Measurements from ENCODE around the gene GPATCH3. TPM values are rescaled to one million over a fixed set of nuclear protein-coding genes. Genes with fewer than 3 reads are reported as not detected.
"Not testable (repeated sequence)": the region's sequence is repeated elsewhere in the genome, so short reads cannot be mapped to it uniquely, and the experiment has no call there.

GPATCH3 gene
- total RNA-seq, 1 donor from 2014 or later = 20.4 TPM

DNA sequence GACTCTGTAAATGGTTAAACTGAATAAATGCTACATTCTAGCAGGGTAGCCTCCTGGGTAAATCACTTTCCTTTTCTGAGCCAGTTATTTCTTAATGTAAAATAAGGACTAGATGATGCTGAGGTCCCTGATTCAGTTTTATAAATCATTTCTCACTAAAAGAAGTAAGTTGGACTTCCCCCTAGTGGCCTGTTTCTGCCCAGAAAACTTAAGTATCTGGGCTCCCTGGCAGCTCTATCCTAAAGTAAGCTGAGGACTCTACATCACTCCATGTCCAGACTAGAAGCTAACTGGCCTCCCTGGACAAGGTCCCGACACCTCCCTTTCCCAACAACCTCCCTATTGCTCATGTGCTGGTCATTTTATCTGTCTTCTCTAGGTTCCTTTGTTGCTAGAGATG, 13.1 kb downstream of the GPATCH3 start:
- DNase-seq (ENCODE audit: extremely low spot score, unreplicated experiment) = no peak
- Mint-ChIP-seq H3K4me3 (ENCODE audit: unreplicated experiment) (peak overlapping the region; percentile 52), H3K27me3 (ENCODE audit: unreplicated experiment) (no peaks in the 10 kb centered on the region), H3K4me1 (ENCODE audit: unreplicated experiment) (peaks cover 30% of the 10 kb centered on the region), H3K27ac (ENCODE audit: unreplicated experiment) (peak overlapping the region; percentile 41), H3K9me3 (ENCODE audit: unreplicated experiment) (no peaks in the 10 kb centered on the region), H3K36me3 (ENCODE audit: unreplicated experiment) (peaks cover 41% of the 10 kb centered on the region)
- TF ChIP-seq, protein P1, sequence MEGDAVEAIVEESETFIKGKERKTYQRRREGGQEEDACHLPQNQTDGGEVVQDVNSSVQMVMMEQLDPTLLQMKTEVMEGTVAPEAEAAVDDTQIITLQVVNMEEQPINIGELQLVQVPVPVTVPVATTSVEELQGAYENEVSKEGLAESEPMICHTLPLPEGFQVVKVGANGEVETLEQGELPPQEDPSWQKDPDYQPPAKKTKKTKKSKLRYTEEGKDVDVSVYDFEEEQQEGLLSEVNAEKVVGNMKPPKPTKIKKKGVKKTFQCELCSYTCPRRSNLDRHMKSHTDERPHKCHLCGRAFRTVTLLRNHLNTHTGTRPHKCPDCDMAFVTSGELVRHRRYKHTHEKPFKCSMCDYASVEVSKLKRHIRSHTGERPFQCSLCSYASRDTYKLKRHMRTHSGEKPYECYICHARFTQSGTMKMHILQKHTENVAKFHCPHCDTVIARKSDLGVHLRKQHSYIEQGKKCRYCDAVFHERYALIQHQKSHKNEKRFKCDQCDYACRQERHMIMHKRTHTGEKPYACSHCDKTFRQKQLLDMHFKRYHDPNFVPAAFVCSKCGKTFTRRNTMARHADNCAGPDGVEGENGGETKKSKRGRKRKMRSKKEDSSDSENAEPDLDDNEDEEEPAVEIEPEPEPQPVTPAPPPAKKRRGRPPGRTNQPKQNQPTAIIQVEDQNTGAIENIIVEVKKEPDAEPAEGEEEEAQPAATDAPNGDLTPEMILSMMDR (IDR thresholded peaks at IDR 0.05) = peak; percentile 59

DNA sequence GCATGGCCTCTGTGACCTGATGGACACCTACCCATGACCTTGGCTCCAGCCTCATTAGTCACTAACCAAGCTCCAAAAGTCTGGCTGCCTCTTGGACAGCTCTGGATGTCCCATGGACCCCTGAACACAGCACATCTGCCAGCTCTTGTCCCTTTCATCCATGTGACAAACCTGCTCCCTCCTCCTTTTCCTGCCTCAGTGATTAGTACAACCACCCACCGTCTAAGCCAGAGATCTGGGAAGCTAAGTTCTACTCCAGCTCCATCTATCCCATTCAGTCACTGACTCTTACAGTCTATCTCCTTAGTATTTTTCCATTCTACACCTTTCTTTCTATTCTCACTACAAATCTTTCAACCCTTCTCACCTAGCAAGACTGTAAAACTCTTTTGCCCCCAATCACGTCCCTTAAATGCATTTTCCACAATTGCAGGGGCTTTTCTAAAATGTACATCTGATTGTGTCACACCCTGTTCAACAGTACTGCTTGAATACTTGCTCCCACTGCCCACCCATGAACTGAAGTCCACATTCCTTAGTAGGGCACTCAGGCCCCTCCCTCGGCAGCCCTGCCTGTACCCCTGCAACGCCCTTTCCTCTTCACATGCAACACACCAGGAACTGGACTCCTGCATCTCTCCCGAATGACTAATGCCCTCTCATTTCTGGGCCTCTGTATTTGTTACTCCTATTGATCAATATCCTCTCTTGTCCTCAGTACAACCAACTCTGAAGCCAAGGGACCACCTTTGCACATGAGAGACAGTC, 17.4 kb downstream of the GPATCH3 start:
- H3K27ac Mint-ChIP-seq (ENCODE audit: unreplicated experiment) = no peak overlapping the region
- no peak for DNase-seq (ENCODE audit: extremely low spot score, unreplicated experiment)
- peaks cover 5% of the 10 kb centered on the region for H3K4me1 Mint-ChIP-seq (ENCODE audit: unreplicated experiment)
- no peaks in the 10 kb centered on the region for H3K9me3 Mint-ChIP-seq (ENCODE audit: unreplicated experiment)
- H3K27me3 Mint-ChIP-seq (ENCODE audit: unreplicated experiment) = no peaks in the 10 kb centered on the region
- peaks cover 40% of the 10 kb centered on the region for H3K36me3 Mint-ChIP-seq (ENCODE audit: unreplicated experiment)
- H3K4me3 Mint-ChIP-seq (ENCODE audit: unreplicated experiment) = no peak overlapping the region
- TF ChIP-seq, protein P1 (IDR thresholded peaks at IDR 0.05) = no peak

DNA sequence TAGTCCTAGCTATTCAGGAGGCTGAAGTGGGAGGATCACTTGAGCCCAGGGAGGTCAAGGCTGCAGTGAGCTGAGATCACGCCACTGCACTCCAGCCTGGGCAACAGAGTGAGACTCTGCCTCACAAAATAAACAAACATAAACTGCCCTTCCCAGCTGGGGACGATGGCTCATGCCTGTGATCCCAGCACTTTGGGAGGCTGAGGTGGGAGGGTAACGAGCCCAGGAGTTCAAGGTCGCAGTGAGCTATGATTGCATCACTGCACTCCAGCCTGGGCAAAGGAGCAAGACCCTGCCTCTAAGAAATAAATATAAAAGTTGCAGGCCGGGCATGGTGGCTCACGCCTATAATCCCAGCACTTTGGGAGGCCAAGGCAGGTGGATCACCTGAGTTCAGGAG, 18.7 kb downstream of the GPATCH3 start:
- not testable (repeated sequence) for DNase-seq (ENCODE audit: extremely low spot score, unreplicated experiment); H3K4me3 Mint-ChIP-seq (ENCODE audit: unreplicated experiment); H3K27ac Mint-ChIP-seq (ENCODE audit: unreplicated experiment); H3K9me3 Mint-ChIP-seq (ENCODE audit: unreplicated experiment); H3K27me3 Mint-ChIP-seq (ENCODE audit: unreplicated experiment); H3K4me1 Mint-ChIP-seq (ENCODE audit: unreplicated experiment)
- H3K36me3 Mint-ChIP-seq (ENCODE audit: unreplicated experiment) = peaks cover 37% of the 10 kb centered on the region

DNA sequence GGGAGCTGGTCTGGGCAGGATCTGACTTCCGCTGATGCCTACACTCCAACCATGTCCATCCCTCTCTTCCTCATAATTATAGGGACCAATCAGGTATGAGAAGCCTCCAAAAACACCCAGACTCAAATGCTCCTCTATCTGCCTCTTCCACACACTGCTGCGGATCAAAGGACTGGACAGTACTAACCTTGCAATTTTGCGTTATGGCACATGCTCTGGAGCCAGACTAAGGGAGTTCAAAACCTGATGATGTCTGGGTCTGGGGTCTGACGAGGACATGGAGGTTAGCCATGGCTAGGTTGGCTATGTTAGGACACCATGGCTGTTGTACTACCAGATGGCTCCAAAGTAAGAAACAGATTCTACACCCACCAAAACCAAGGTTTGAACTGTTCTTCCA, 20.5 kb downstream of the GPATCH3 start:
- H3K36me3 Mint-ChIP-seq (ENCODE audit: unreplicated experiment) = peaks cover 30% of the 10 kb centered on the region
- TF ChIP-seq, protein P1 (IDR thresholded peaks at IDR 0.05) = no peak
- no peak overlapping the region for H3K4me3 Mint-ChIP-seq (ENCODE audit: unreplicated experiment)
- DNase-seq (ENCODE audit: extremely low spot score, unreplicated experiment) = no peak
- H3K9me3 Mint-ChIP-seq (ENCODE audit: unreplicated experiment) = no peaks in the 10 kb centered on the region
- no peaks in the 10 kb centered on the region for H3K27me3 Mint-ChIP-seq (ENCODE audit: unreplicated experiment)
- no peak overlapping the region for H3K27ac Mint-ChIP-seq (ENCODE audit: unreplicated experiment)
- H3K4me1 Mint-ChIP-seq (ENCODE audit: unreplicated experiment) = no peaks in the 10 kb centered on the region

DNA sequence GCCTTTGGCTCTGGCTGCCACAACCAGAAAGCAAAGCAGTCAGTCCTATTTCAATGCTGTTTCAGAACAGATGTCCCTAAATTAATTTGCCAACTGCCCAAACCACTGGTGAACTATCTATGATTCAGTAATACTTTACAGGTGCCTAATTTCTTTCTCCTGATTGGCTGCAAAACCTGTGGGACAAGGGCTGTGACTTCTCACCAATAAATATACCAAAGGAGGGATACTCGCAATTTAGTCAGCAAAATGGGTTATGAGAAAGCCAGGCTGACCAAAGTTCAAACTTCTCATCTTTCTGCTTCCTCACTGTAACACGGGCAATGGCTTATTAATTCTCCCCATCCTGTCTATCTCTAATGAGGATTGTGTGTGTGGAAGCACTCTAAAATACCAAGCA, 22.9 kb downstream of the GPATCH3 start:
- Mint-ChIP-seq H3K27me3 (ENCODE audit: unreplicated experiment) (no peaks in the 10 kb centered on the region), H3K4me1 (ENCODE audit: unreplicated experiment) (no peaks in the 10 kb centered on the region), H3K36me3 (ENCODE audit: unreplicated experiment) (peaks cover 9% of the 10 kb centered on the region), H3K9me3 (ENCODE audit: unreplicated experiment) (no peaks in the 10 kb centered on the region), H3K27ac (ENCODE audit: unreplicated experiment) (no peak overlapping the region), H3K4me3 (ENCODE audit: unreplicated experiment) (no peak overlapping the region)
- no peak for DNase-seq (ENCODE audit: extremely low spot score, unreplicated experiment)
- TF ChIP-seq, protein P1 (IDR thresholded peaks at IDR 0.05) = no peak

All from osteocyte (in vitro differentiated cells).